HEK293 (cell line): ENCODE results near the gene CAB39L.

ENCODE experiments used
- CTCF ChIA-PET: fragments of 350-600 bp; formaldehyde crosslinking; extraction: SDS; loops from one replicate; lab custom pipeline; 2021; ENCODE audit warnings: antibody characterized with exemption; lab: Yijun Ruan, JAX
- POLR2A ChIA-PET: fragments of 300-600 bp; formaldehyde crosslinking; extraction: SDS; loops from one replicate; lab custom pipeline; 2020; ENCODE audit warnings: antibody characterized with exemption, inconsistent platforms; lab: Yijun Ruan, JAX
- H3K27ac ChIP-seq: fragments of 200-500 bp; sonication (Bioruptor generic); 2 replicates; pipeline ENCODE4 v1.5.1; 2014; ENCODE audit warnings: low read depth, low read length, control low read depth, inconsistent platforms; ENCODE audit errors: extremely low read depth
- H3K36me3 ChIP-seq, 2 experiments: fragments of 200-500 bp in 1 of 2; sonication (Bioruptor generic) in 1 of 2; 1 replicate in 1 of 2; 2 replicates in 1 of 2; pipeline ENCODE4 v1.5.1; 2014 to 2017; ENCODE audit warnings: inconsistent platforms in 2 of 2, low read length in 2 of 2; ENCODE audit not compliant: control insufficient read depth in 2 of 2, insufficient read depth in 1 of 2
- H3K4me1 ChIP-seq: fragments of 200-500 bp; sonication (Bioruptor generic); 2 replicates; pipeline ENCODE4 v1.5.1; 2014; ENCODE audit warnings: mild to moderate bottlenecking, low read length, inconsistent platforms; ENCODE audit not compliant: control insufficient read depth, insufficient read depth
- H3K4me3 ChIP-seq: 2 replicates; pipeline ENCODE4 v1.5.1; 2011; ENCODE audit warnings: low read depth, mild to moderate bottlenecking, control low read depth, low read length, moderate library complexity
- H3K9me3 ChIP-seq: fragments of 200-500 bp; sonication (Bioruptor generic); 2 replicates; pipeline ENCODE4 v1.5.1; 2014; ENCODE audit warnings: low read depth, low read length, inconsistent platforms; ENCODE audit not compliant: control insufficient read depth, insufficient read depth
- CTCF ChIP-seq: fragments of 450-650 bp; formaldehyde crosslinking; IDR thresholded peaks from 2 replicates; pipeline ENCODE4 v1.5.1; 2016; ENCODE audit warnings: missing biosample characterization, missing genetic modification characterization
- HOXD13 ChIP-seq: sonication (generic); formaldehyde crosslinking; IDR thresholded peaks from 2 replicates; pipeline ENCODE4 v1.8.0; 2022; ENCODE audit warnings: missing genetic modification reagents, borderline replicate concordance
- KLF16 ChIP-seq: fragments of 450-650 bp; formaldehyde crosslinking; IDR thresholded peaks from 2 replicates; pipeline ENCODE4 v1.5.1; 2017; ENCODE audit warnings: missing biosample characterization, missing genetic modification characterization
- SCRT2 ChIP-seq: fragments of 450-650 bp; formaldehyde crosslinking; IDR thresholded peaks from 2 replicates; pipeline ENCODE4 v1.5.1; 2016; ENCODE audit warnings: missing biosample characterization, missing genetic modification characterization
- TRIM28 ChIP-seq: IDR thresholded peaks from 2 replicates; pipeline ENCODE4 v1.6.1; 2011; ENCODE audit warnings: low read length, control low read depth, borderline replicate concordance
- ZBTB20 ChIP-seq: fragments of 450-650 bp; formaldehyde crosslinking; IDR thresholded peaks from 2 replicates; pipeline ENCODE4 v1.5.1; 2016; ENCODE audit warnings: missing biosample characterization, missing genetic modification characterization
- ZBTB44 ChIP-seq: fragments of 450-650 bp; IDR thresholded peaks from 2 replicates; pipeline ENCODE4 v1.5.1; 2018; ENCODE audit warnings: missing biosample characterization, mild to moderate bottlenecking, missing genetic modification characterization
- ZEB2 ChIP-seq: fragments of 450-650 bp; formaldehyde crosslinking; IDR thresholded peaks from 2 replicates; pipeline ENCODE4 v1.5.1; 2016; ENCODE audit warnings: missing biosample characterization, missing genetic modification characterization
- ZNF157 ChIP-seq: fragments of 450-650 bp; formaldehyde crosslinking; IDR thresholded peaks from 2 replicates; pipeline ENCODE4 v1.5.1; 2016; ENCODE audit warnings: missing biosample characterization, missing genetic modification characterization
- ZNF211 ChIP-seq: fragments of 450-650 bp; formaldehyde crosslinking; IDR thresholded peaks from 2 replicates; pipeline ENCODE4 v1.5.1; 2016; ENCODE audit warnings: low read depth, missing biosample characterization, missing genetic modification characterization
- ZNF23 ChIP-seq: fragments of 450-650 bp; formaldehyde crosslinking; IDR thresholded peaks from 2 replicates; pipeline ENCODE4 v1.5.1; 2016; ENCODE audit warnings: missing biosample characterization, missing genetic modification characterization, borderline replicate concordance
- ZNF324 ChIP-seq: fragments of 450-650 bp; formaldehyde crosslinking; IDR thresholded peaks from 2 replicates; pipeline ENCODE4 v1.5.1; 2016; ENCODE audit warnings: missing biosample characterization, missing genetic modification characterization
- ZNF391 ChIP-seq: fragments of 450-650 bp; formaldehyde crosslinking; IDR thresholded peaks from 2 replicates; pipeline ENCODE4 v1.5.1; 2016; ENCODE audit warnings: low read depth, missing biosample characterization, missing genetic modification characterization, borderline replicate concordance
- ZNF518A ChIP-seq: fragments of 450-650 bp; formaldehyde crosslinking; conservative IDR thresholded peaks from 2 replicates; pipeline ENCODE4 v1.5.1; 2016; ENCODE audit warnings: low read depth, missing biosample characterization, missing genetic modification characterization
- ZNF571 ChIP-seq: fragments of 450-650 bp; formaldehyde crosslinking; IDR thresholded peaks from 2 replicates; pipeline ENCODE4 v1.5.0; 2017; ENCODE audit warnings: missing biosample characterization, missing genetic modification characterization
- ZNF658 ChIP-seq: fragments of 450-650 bp; formaldehyde crosslinking; IDR thresholded peaks from 2 replicates; pipeline ENCODE4; 2016; ENCODE audit warnings: missing biosample characterization, missing genetic modification characterization
- ZNF664 ChIP-seq: fragments of 450-650 bp; formaldehyde crosslinking; IDR thresholded peaks from 2 replicates; pipeline ENCODE4 v1.5.1; 2016; ENCODE audit warnings: missing biosample characterization, missing genetic modification characterization
- ZNF830 ChIP-seq: fragments of 450-650 bp; IDR thresholded peaks from 2 replicates; pipeline ENCODE4 v1.5.0; 2018; ENCODE audit warnings: missing biosample characterization, missing genetic modification characterization, low read depth, mild to moderate bottlenecking, moderate library complexity
- TF ChIP-seq, protein P1 (sequence below): fragments of 450-650 bp; formaldehyde crosslinking; IDR thresholded peaks from 2 replicates; pipeline ENCODE4 v1.5.1; 2017; ENCODE audit warnings: missing biosample characterization, missing genetic modification characterization
- TF ChIP-seq, protein P2 (sequence below): fragments of 450-650 bp; formaldehyde crosslinking; IDR thresholded peaks from 2 replicates; pipeline ENCODE4 v1.5.1; 2016; ENCODE audit warnings: missing biosample characterization, missing genetic modification characterization

CAB39L gene

GRCh38 chr13:49346460-49346859 is 97.4 kb downstream of the CAB39L start:
- no peaks in the 10 kb centered on the region for H3K9me3 ChIP-seq
- H3K4me3 ChIP-seq: no peak overlapping the region
- CTCF ChIA-PET: interaction anchor here (0.7 kb wide), 1 partner anchor 15 kb away, joined by 3 read pairs; no protein-coding TSS in a partner anchor
- no peaks in the 10 kb centered on the region for H3K36me3 ChIP-seq
- no peaks in the 10 kb centered on the region for H3K4me1 ChIP-seq
- TF ChIP-seq ZBTB44 (tag by site-specific recombination) (no peak), ZNF830 (tag by site-specific recombination) (no peak), ZNF664 (tag by site-specific recombination) (no peak), ZNF658 (tag by site-specific recombination) (no peak), ZBTB20 (tag by site-specific recombination) (no peak), ZNF324 (tag by site-specific recombination) (no peak)
- TF ChIP-seq, protein P1, sequence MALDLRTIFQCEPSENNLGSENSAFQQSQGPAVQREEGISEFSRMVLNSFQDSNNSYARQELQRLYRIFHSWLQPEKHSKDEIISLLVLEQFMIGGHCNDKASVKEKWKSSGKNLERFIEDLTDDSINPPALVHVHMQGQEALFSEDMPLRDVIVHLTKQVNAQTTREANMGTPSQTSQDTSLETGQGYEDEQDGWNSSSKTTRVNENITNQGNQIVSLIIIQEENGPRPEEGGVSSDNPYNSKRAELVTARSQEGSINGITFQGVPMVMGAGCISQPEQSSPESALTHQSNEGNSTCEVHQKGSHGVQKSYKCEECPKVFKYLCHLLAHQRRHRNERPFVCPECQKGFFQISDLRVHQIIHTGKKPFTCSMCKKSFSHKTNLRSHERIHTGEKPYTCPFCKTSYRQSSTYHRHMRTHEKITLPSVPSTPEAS: no peak
- TF ChIP-seq, protein P2, sequence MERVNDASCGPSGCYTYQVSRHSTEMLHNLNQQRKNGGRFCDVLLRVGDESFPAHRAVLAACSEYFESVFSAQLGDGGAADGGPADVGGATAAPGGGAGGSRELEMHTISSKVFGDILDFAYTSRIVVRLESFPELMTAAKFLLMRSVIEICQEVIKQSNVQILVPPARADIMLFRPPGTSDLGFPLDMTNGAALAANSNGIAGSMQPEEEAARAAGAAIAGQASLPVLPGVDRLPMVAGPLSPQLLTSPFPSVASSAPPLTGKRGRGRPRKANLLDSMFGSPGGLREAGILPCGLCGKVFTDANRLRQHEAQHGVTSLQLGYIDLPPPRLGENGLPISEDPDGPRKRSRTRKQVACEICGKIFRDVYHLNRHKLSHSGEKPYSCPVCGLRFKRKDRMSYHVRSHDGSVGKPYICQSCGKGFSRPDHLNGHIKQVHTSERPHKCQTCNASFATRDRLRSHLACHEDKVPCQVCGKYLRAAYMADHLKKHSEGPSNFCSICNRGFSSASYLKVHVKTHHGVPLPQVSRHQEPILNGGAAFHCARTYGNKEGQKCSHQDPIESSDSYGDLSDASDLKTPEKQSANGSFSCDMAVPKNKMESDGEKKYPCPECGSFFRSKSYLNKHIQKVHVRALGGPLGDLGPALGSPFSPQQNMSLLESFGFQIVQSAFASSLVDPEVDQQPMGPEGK (tag by site-specific recombination): no peak
- H3K27ac ChIP-seq: no peak overlapping the region
- POLR2A ChIA-PET: no interaction called here

DNA sequence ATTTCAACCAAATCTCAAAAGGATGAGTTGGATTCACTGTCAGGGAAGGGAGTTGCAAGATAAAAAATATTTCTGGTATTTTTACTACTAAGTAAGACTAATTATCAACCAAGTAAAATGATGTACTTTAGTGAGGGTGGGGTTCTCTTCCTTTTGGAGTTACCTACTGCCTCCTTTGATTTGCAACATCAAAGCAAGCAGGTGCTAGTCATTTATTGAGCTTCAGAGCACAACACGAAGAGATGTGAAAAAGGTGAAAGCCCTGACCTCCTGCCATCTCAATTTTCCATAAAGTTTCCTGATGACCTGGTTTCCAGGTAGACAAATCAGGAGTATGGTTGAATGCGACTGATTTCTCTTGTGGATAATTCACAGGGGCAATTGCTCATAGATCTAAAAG is 100.1 kb downstream of the CAB39L start:
- no peaks in the 10 kb centered on the region for H3K4me1 ChIP-seq
- ChIA-PET CTCF (interaction anchor here (0.6 kb wide), 1 partner anchor 55 kb away, joined by 3 read pairs; no protein-coding TSS in a partner anchor), POLR2A (no interaction called here)
- H3K4me3 ChIP-seq: no peak overlapping the region
- no peak overlapping the region for H3K27ac ChIP-seq
- no peak for TF ChIP-seq KLF16
- TF ChIP-seq ZNF23 (tag by site-specific recombination): no peak
- TF ChIP-seq ZEB2 (tag by site-specific recombination): no peak
- no peak for TF ChIP-seq CTCF
- TF ChIP-seq ZNF518A (tag by site-specific recombination): no peak
- no peak for TF ChIP-seq ZNF211
- TF ChIP-seq ZNF571 (tag by site-specific recombination): no peak
- no peak for TF ChIP-seq HOXD13 (CRISPR knock-in tag)
- TF ChIP-seq SCRT2 (tag by site-specific recombination): no peak
- no peak for TF ChIP-seq ZNF157 (tag by site-specific recombination)
- TF ChIP-seq TRIM28: no peak
- no peak for TF ChIP-seq ZNF391 (tag by site-specific recombination)
- TF ChIP-seq, all 188 proteins: peak for 0
- Histone ChIP-seq H3K36me3 (no peaks in the 10 kb centered on the region), H3K9me3 (no peaks in the 10 kb centered on the region)
